ENCODE data around the gene CELF2. TPM values are rescaled to one million over a fixed set of nuclear protein-coding genes. Genes with fewer than 3 reads are reported as not detected.

The CELF2 gene
- total RNA-seq, 1 donor from 2014 or later = 14.4 TPM

GRCh38 chr10:11150231-11150731, 132.6 kb downstream of the CELF2 start:
- DNase-seq (ENCODE audit: extremely low spot score, unreplicated experiment) = no peak
- H3K4me1 Mint-ChIP-seq (ENCODE audit: unreplicated experiment) = peaks cover 50% of the 10 kb centered on the region
- H3K36me3 Mint-ChIP-seq = no peaks in the 10 kb centered on the region
- no peak overlapping the region for H3K27ac Mint-ChIP-seq
- no peak for TF ChIP-seq CTCF (conservative IDR thresholded peaks at IDR 0.05)
- H3K9me3 Mint-ChIP-seq = no peaks in the 10 kb centered on the region
- H3K4me3 Mint-ChIP-seq = no peak overlapping the region
- peaks cover 77% of the 10 kb centered on the region for H3K27me3 Mint-ChIP-seq

GRCh38 chr10:11150879-11151415, 133.3 kb downstream of the CELF2 start:
- no peak for DNase-seq (ENCODE audit: extremely low spot score, unreplicated experiment)
- Mint-ChIP-seq H3K4me3 (no peak overlapping the region), H3K36me3 (no peaks in the 10 kb centered on the region), H3K9me3 (no peaks in the 10 kb centered on the region), H3K27ac (no peak overlapping the region), H3K4me1 (ENCODE audit: unreplicated experiment) (peaks cover 47% of the 10 kb centered on the region), H3K27me3 (peaks cover 80% of the 10 kb centered on the region)
- TF ChIP-seq CTCF (conservative IDR thresholded peaks at IDR 0.05) = no peak

GRCh38 chr10:11152801-11153200, 135.1 kb downstream of the CELF2 start:
- Mint-ChIP-seq H3K4me1 (ENCODE audit: unreplicated experiment) (peaks cover 35% of the 10 kb centered on the region), H3K4me3 (no peak overlapping the region), H3K9me3 (no peaks in the 10 kb centered on the region), H3K36me3 (no peaks in the 10 kb centered on the region), H3K27me3 (peaks cover 82% of the 10 kb centered on the region), H3K27ac (no peak overlapping the region)
- TF ChIP-seq CTCF (conservative IDR thresholded peaks at IDR 0.05) = no peak
- no peak for DNase-seq (ENCODE audit: extremely low spot score, unreplicated experiment)

GRCh38 chr10:11153245-11153644, 135.6 kb downstream of the CELF2 start:
- Mint-ChIP-seq H3K4me3 (no peak overlapping the region), H3K27me3 (peaks cover 84% of the 10 kb centered on the region), H3K9me3 (no peaks in the 10 kb centered on the region), H3K36me3 (no peaks in the 10 kb centered on the region), H3K4me1 (ENCODE audit: unreplicated experiment) (peaks cover 33% of the 10 kb centered on the region), H3K27ac (no peak overlapping the region)
- TF ChIP-seq CTCF (conservative IDR thresholded peaks at IDR 0.05) = no peak
- no peak for DNase-seq (ENCODE audit: extremely low spot score, unreplicated experiment)

- H3K36me3 Mint-ChIP-seq = no peaks in the 10 kb centered on the region
- no peaks in the 10 kb centered on the region for H3K9me3 Mint-ChIP-seq
- H3K4me1 Mint-ChIP-seq (ENCODE audit: unreplicated experiment) = peaks cover 27% of the 10 kb centered on the region
- peaks cover 84% of the 10 kb centered on the region for H3K27me3 Mint-ChIP-seq
- no peak overlapping the region for H3K27ac Mint-ChIP-seq
- H3K4me3 Mint-ChIP-seq = no peak overlapping the region
- no peak for TF ChIP-seq CTCF (conservative IDR thresholded peaks at IDR 0.05)
- no peak for DNase-seq (ENCODE audit: extremely low spot score, unreplicated experiment)
These were observed 136.1 kb downstream of the CELF2 start for GRCh38 chr10:11153766-11154165.

Measured in type B pancreatic cell (in vitro differentiated cells).